GM21717 (cell line): ENCODE measurements around the gene SHISA4.
A peak's percentile ranks its signal among the peaks of the same experiment; 100 is the strongest.

ENCODE experiments used
- ATAC-seq: cut with Tn5 transposase; IDR thresholded peaks from one replicate; pipeline ENCODE4 v1.9.1; 2021; ENCODE audit warnings: mild to moderate bottlenecking, moderate library complexity; ENCODE audit not compliant: unreplicated experiment

Gene SHISA4

GRCh38 chr1:201880928-201881571 is 7.6 kb upstream of the SHISA4 start:
- ATAC-seq: no peak

GRCh38 chr1:201881617-201882016 is 7.1 kb upstream of the SHISA4 start:
- ATAC-seq: no peak

- peak; percentile 71 for ATAC-seq
Measured at GRCh38 chr1:201882665-201883132, 6.0 kb upstream of the SHISA4 start.

GRCh38 chr1:201883266-201883665 is 5.4 kb upstream of the SHISA4 start:
- ATAC-seq: no peak

- ATAC-seq: no peak
Measured at GRCh38 chr1:201883786-201884185, 4.9 kb upstream of the SHISA4 start.

- ATAC-seq: no peak
Measured at GRCh38 chr1:201884425-201884824, 4.3 kb upstream of the SHISA4 start.

- ATAC-seq: no peak
Measured at GRCh38 chr1:201885531-201886075, 3.1 kb upstream of the SHISA4 start.

GRCh38 chr1:201886103-201886885 is 2.4 kb upstream of the SHISA4 start:
- ATAC-seq: no peak

GRCh38 chr1:201887116-201887866 is 1.4 kb upstream of the SHISA4 start:
- ATAC-seq: no peak

- no peak for ATAC-seq
Measured at GRCh38 chr1:201889090-201889968, 631 bp downstream of the SHISA4 start.

GRCh38 chr1:201890223-201890622 is 1.5 kb downstream of the SHISA4 start:
- no peak for ATAC-seq

GRCh38 chr1:201890806-201891450 is 2.2 kb downstream of the SHISA4 start:
- ATAC-seq: no peak

GRCh38 chr1:201891451-201892045 is 2.9 kb downstream of the SHISA4 start:
- no peak for ATAC-seq

- no peak for ATAC-seq
Measured at GRCh38 chr1:201892211-201892610, 3.5 kb downstream of the SHISA4 start.

- no peak for ATAC-seq
Measured at GRCh38 chr1:201893431-201893830, 4.7 kb downstream of the SHISA4 start.

GRCh38 chr1:201894343-201895119 is 5.8 kb downstream of the SHISA4 start:
- no peak for ATAC-seq

GRCh38 chr1:201895120-201895665 is 6.5 kb downstream of the SHISA4 start:
- no peak for ATAC-seq
